ENCODE measurements around the gene NEUROD2.

NEUROD2 gene

DNA sequence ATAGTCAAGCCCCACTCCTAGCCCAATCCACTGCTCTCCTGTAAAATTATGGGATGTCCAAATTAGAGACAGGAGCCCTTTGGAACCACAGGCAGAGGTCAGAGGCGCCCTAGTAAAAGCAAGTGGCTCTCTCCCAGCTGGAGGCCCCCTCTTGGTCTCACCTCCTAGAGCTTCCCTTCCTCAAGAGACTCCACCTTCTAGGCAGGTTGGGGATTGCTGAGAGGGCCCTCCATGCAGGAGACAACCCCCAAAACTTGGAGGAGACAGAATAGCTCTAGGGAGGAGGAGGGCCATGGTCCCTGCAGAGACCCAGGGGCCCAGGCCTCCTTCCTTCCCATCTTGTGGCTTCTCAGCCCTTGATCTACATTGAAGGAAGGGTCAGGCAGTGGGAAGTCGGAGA is 29.4 kb downstream of the NEUROD2 start:
- no peak for DNase-seq

GRCh38 chr17:39576187-39576586 is 31.5 kb downstream of the NEUROD2 start:
- DNase-seq, result no peak

- peak; percentile 76 for DNase-seq
Observed at GRCh38 chr17:39573447-39574298, 34.0 kb downstream of the NEUROD2 start.

- DNase-seq, result no peak
Observed at GRCh38 chr17:39572121-39572520, 35.6 kb downstream of the NEUROD2 start.

GRCh38 chr17:39569126-39569525 is 38.6 kb downstream of the NEUROD2 start:
- DNase-seq, result no peak

GRCh38 chr17:39568702-39569101 is 39.0 kb downstream of the NEUROD2 start:
- no peak for DNase-seq

DNA sequence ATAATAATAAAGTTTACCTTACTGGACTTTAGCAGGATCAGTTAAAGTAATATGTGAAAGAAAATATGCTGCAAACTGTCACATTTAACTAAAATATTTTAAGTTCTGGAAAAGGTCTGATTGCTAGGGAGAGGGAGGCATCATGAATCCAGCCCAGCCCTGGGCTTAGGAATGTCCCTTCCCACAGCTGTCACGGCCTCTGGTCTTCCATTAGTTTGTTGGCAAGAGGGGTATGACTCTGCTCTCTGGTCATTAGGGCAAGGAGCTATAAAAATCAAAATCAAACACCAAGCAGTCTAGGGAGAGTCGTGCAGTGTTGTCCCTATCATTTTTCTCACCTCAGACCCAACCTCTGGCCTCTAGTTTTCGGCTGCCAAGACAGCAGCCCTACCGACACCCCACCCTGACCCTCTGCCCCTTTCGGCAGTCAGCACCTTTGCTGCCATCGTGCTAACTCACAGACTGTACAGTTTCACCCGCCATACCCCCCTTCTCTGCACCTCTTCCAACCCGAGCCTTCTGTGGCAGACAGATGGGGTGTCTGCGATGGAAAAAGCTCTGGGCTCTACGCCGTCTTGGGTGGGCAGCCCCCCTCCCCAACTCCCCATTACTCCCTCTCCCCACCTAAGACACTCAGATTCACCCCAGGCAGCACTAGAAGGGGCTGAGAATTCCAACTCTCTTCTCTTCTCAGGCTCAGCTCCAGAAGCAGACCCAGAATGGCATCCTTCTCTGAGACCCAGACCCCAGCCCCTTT is 41.4 kb downstream of the NEUROD2 start:
- DNase-seq, result no peak

- DNase-seq, result no peak
Observed at GRCh38 chr17:39564211-39564848, 43.4 kb downstream of the NEUROD2 start.

GRCh38 chr17:39563476-39563875 is 44.2 kb downstream of the NEUROD2 start:
- DNase-seq, result no peak

- no peak for DNase-seq
Observed at GRCh38 chr17:39562976-39563375, 44.7 kb downstream of the NEUROD2 start.

DNA sequence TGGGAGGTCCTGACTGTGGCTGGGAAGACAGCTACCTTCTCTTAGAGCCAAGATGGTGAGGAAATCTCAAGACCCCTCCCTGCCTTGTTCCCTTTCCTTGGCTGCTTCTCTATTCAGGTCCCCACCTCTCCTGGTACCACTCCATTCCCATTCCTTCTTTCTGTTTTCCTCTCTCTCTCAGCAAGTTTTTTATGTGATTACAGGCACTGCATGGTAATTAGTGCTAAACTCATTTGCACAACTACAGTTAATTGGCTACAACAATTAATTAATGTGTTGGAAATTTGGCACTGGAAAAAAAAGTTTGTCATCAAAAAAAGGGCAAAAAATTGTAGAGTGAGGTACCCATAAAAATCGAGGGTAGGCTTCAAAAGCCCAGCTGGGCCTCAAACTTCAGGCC is 45.3 kb downstream of the NEUROD2 start:
- DNase-seq, result no peak

DNA sequence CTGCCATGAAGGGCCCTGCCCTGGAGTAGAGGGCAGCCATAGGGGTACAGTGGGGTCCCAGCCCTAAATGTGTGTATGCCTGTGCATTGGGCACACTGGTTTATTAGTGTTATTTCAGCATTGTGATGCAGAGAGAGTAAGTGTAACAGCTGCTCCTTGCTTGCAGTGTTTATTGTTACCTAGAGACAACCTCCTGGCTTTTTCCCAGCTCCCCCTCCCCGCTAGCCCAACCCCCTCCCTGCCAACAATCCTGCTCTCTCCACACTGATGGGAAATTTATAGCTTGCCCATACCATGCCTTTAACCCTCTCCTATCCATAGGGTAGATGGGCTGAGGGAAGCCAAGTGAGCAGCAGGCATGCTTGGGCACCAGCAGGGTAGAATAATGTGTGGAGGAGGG is 51.3 kb downstream of the NEUROD2 start:
- DNase-seq, result peak; percentile 28

DNA sequence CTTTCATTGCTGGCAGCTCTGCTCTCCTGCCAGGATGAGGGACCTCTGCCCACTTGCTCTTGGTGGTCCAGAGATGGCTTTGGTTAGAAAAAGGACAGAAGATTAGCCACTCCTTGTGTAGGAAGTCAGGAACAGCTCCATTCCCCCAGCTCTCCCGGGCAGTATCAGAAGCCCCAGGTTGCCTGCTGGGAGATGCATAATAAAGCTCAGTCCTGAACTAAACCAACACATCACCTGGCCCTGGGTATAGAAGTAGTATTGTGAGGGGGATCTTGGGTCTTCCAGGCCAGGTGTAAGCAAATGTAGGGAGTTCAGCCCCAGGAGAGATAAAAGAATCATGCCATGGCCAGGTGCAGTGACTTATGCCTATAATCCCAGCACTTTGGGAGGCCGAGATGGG is 52.4 kb downstream of the NEUROD2 start:
- DNase-seq, result no peak

Data from NCI-H774 (cell line).